Mesendoderm (in vitro differentiated cells): ENCODE measurements around the gene SP1.

Source experiments
- DNase-seq: peaks from one replicate; pipeline ENCODE4 v3.0.0; 2013
- H2AK5ac ChIP-seq: 2 replicates; pipeline ENCODE4 v1.6.1; 2013; ENCODE audit warnings: low read length, inconsistent platforms
- H2BK120ac ChIP-seq: 2 replicates; pipeline ENCODE4 v1.6.1; 2013; ENCODE audit warnings: low read depth, mild to moderate bottlenecking, low read length, moderate library complexity, mixed read lengths
- H2BK15ac ChIP-seq: replicated peaks from 2 replicates; pipeline ENCODE4 v1.6.1; 2013; ENCODE audit warnings: low read depth, mild to moderate bottlenecking, moderate library complexity
- H2BK5ac ChIP-seq: 2 replicates; pipeline ENCODE4 v1.6.1; 2013; ENCODE audit warnings: low read length, inconsistent platforms
- H3K18ac ChIP-seq: 2 replicates; pipeline ENCODE4 v1.6.1; 2013; ENCODE audit warnings: mild to moderate bottlenecking, low read length, mixed read lengths
- H3K23ac ChIP-seq: one replicate; pipeline ENCODE4 v1.6.1; 2013; ENCODE audit warnings: low read length
- H3K27ac ChIP-seq: 2 replicates; pipeline ENCODE4 v1.5.1; 2013; ENCODE audit warnings: low read depth, mild to moderate bottlenecking, inconsistent platforms, low read length, moderate library complexity
- H3K27me3 ChIP-seq: 2 replicates; pipeline ENCODE4 v1.6.1; 2013; ENCODE audit warnings: low read length, control low read depth, mild to moderate bottlenecking, inconsistent platforms; ENCODE audit not compliant: insufficient read depth, poor library complexity
- H3K36me3 ChIP-seq: 2 replicates; pipeline ENCODE4 v1.6.1; 2013; ENCODE audit warnings: low read length, inconsistent platforms; ENCODE audit not compliant: control insufficient read depth, insufficient read depth
- H3K4ac ChIP-seq: one replicate; pipeline ENCODE4 v1.6.1; 2013; ENCODE audit warnings: low read depth, mild to moderate bottlenecking, low read length, moderate library complexity
- H3K4me1 ChIP-seq: 2 replicates; pipeline ENCODE4 v1.6.1; 2013; ENCODE audit warnings: low read depth, low read length, inconsistent platforms; ENCODE audit not compliant: control insufficient read depth
- H3K4me2 ChIP-seq: 2 replicates; pipeline ENCODE4 v1.6.1; 2013; ENCODE audit warnings: low read length
- H3K4me3 ChIP-seq: 2 replicates; pipeline ENCODE4 v1.5.1; 2013; ENCODE audit warnings: mild to moderate bottlenecking, low read length
- H3K56ac ChIP-seq: one replicate; pipeline ENCODE4 v1.6.1; 2013; ENCODE audit warnings: low read length
- H3K79me1 ChIP-seq: 2 replicates; pipeline ENCODE4 v1.6.1; 2013; ENCODE audit warnings: low read length, inconsistent platforms
- H3K79me2 ChIP-seq: 2 replicates; pipeline ENCODE4 v1.6.1; 2013; ENCODE audit warnings: mild to moderate bottlenecking, low read length; ENCODE audit not compliant: control insufficient read depth, insufficient read depth
- H3K9ac ChIP-seq: 2 replicates; pipeline ENCODE4 v1.6.1; 2013; ENCODE audit warnings: low read length, inconsistent platforms
- H4K5ac ChIP-seq: one replicate; pipeline ENCODE4 v1.6.1; 2013; ENCODE audit warnings: low read length
- H4K8ac ChIP-seq: one replicate; pipeline ENCODE4 v1.6.1; 2013; ENCODE audit warnings: low read depth, mild to moderate bottlenecking, control low read depth, low read length, moderate library complexity
- WGBS: extraction: QIAGEN DNeasy Blood & Tissue Kit; methylation state at CpG from one replicate; pipeline ENCODE4 v1.1.7; 2013; ENCODE audit warnings: low lambda C conversion rate, missing lambda C conversion rate; ENCODE audit not compliant: insufficient coverage; ENCODE audit errors: extremely low coverage; 5-methylcytosine and 5-hydroxymethylcytosine counted together

SP1 gene

DNA sequence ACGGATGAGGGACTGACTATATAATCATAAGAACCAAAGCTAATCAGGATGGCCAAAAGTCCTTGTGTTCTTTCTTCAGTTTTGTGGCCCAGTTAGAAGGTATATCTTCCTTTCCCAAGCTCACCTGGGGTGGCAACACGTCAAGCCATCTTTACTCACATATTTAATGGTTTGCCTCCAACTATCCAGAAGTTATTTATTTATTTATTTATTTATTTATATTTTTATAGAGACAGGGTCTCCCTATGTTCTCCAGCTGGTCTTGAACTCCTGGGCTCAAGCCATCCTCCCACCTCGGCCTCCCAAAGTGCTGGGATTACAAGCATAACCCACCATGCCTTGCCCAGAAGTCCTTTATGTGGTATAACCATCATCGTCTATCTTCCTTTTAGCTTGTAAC is 32.1 kb upstream of the SP1 start:
- no peak overlapping the region for H3K27ac ChIP-seq
- H2BK5ac ChIP-seq = no peak overlapping the region
- H3K36me3 ChIP-seq = no peaks in the 10 kb centered on the region
- H3K79me1 ChIP-seq = no peaks in the 10 kb centered on the region
- no peak overlapping the region for H3K18ac ChIP-seq
- no peak for DNase-seq
- no peak overlapping the region for H3K23ac ChIP-seq
- no peak overlapping the region for H3K56ac ChIP-seq
- no CpG with 5 or more reads among the region's 4 CpGs for WGBS
- H2BK15ac ChIP-seq = no peak overlapping the region
- H3K4me1 ChIP-seq = peaks cover 11% of the 10 kb centered on the region
- H3K79me2 ChIP-seq = no peaks in the 10 kb centered on the region
- H3K4ac ChIP-seq = no peak overlapping the region
- H2BK120ac ChIP-seq = no peak overlapping the region
- H4K8ac ChIP-seq = no peak overlapping the region
- no peak overlapping the region for H3K4me3 ChIP-seq
- no peaks in the 10 kb centered on the region for H3K27me3 ChIP-seq
- H4K5ac ChIP-seq = no peak overlapping the region
- no peak overlapping the region for H3K4me2 ChIP-seq
- H2AK5ac ChIP-seq = no peak overlapping the region
- H3K9ac ChIP-seq = no peak overlapping the region

DNA sequence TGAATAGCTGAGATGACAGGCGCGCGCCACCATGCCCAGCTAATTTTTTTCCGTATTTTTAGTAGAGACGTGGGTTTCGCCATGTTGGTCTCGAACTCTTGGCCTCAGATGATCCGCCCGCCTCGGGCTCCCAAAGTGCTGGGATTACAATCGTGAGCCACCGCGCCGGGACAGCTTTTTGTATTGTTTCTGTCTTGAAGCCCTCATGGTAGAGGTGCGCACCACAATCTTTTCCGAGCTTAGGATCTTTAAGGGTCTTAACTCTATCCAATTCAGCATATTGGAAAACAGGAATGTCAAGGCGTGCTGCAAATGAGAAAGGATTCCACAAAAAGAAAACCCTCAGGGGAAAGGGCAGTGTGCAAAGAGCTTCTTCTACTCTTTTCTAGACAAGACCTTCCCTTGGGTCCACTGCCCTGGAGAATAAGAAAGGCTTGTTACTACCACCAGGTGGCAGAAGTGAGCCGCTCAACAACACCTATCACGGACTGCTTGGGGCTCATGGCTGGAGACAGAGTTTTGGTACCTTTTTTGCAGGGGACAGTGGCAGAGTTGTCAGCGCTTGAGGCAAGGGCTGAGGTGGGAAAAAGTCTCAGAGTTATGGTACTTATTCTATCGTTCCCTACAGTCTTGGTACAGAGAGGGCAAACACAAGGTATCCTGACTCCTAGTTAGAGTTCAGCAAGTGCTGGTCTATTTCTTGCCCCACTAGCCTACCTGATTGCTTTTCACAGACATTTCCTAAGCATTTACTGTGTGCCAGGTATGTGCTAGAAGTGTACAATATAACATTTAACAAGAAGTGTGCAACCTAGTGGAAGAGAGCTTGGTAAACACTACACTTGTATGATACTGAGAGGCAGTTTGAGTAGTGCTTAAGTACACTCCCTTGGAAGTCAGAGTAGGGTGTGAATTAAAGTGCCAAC is 27.4 kb upstream of the SP1 start:
- DNase-seq = peak; percentile 94
- H2BK120ac ChIP-seq = no peak overlapping the region
- no CpG with 5 or more reads among the region's 21 CpGs for WGBS
- no peak overlapping the region for H4K8ac ChIP-seq
- H3K79me1 ChIP-seq = no peaks in the 10 kb centered on the region
- no peaks in the 10 kb centered on the region for H3K27me3 ChIP-seq
- H3K9ac ChIP-seq = no peak overlapping the region
- H3K79me2 ChIP-seq = no peaks in the 10 kb centered on the region
- H3K23ac ChIP-seq = no peak overlapping the region
- no peak overlapping the region for H3K18ac ChIP-seq
- no peak overlapping the region for H2BK15ac ChIP-seq
- peak overlapping the region; percentile 12 for H3K56ac ChIP-seq
- no peak overlapping the region for H3K4me3 ChIP-seq
- H3K4me1 ChIP-seq = no peaks in the 10 kb centered on the region
- no peaks in the 10 kb centered on the region for H3K36me3 ChIP-seq
- H3K4ac ChIP-seq = no peak overlapping the region
- H2AK5ac ChIP-seq = no peak overlapping the region
- no peak overlapping the region for H3K27ac ChIP-seq
- H4K5ac ChIP-seq = no peak overlapping the region
- H3K4me2 ChIP-seq = no peak overlapping the region
- H2BK5ac ChIP-seq = no peak overlapping the region

DNA sequence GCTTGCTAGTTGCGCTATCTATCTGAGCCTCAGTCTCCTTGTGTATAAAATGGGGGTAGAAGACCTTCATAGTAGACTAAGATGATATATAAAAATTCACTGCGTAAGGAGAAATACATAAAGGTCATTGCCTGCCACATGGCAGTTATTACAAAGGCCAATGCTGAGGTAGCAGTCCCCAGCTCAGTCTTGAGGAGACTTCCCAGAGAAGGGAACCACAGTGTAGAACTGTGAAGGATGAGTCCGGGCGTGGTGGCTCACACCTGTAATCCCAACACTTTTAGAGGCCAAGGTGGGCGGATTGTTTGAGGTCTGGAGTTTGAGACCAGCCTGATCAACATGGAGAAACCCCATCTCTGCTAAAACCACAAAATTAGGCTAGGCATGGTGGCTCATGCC is 26.7 kb upstream of the SP1 start:
- Histone ChIP-seq H2BK15ac (no peak overlapping the region), H4K8ac (no peak overlapping the region), H3K36me3 (no peaks in the 10 kb centered on the region), H3K79me1 (no peaks in the 10 kb centered on the region), H3K27me3 (no peaks in the 10 kb centered on the region), H4K5ac (no peak overlapping the region), H3K18ac (no peak overlapping the region), H3K27ac (no peak overlapping the region), H3K4me2 (no peak overlapping the region), H2BK5ac (no peak overlapping the region), H3K23ac (no peak overlapping the region), H3K56ac (no peak overlapping the region), H3K4me3 (no peak overlapping the region), H3K9ac (no peak overlapping the region), H3K79me2 (no peaks in the 10 kb centered on the region), H2BK120ac (no peak overlapping the region), H3K4ac (no peak overlapping the region), H3K4me1 (no peaks in the 10 kb centered on the region), H2AK5ac (no peak overlapping the region)
- WGBS = no CpG with 5 or more reads among the region's 5 CpGs
- no peak for DNase-seq

DNA sequence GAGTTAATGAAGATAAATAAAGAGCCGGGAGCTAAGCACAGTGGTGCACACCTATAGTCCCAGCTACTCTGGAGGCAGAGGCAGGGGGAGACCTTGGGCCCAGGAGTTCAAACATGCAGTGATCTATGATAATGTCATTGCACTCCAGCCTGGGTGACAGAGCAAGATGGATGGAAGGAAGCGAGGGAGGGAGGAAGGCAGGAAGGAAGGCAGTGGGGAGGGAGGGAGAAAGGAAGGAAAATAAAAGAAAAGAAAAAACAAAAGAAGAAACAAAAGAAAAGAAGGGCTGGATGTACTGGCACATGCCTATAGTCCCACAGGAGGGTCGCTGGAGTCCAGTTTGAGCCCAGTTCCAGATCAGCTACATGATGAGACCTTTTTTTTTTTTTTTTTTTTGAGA is 24.9 kb upstream of the SP1 start:
- no peak overlapping the region for H3K27ac ChIP-seq
- no peak overlapping the region for H3K9ac ChIP-seq
- DNase-seq = no peak
- no peaks in the 10 kb centered on the region for H3K4me1 ChIP-seq
- H2AK5ac ChIP-seq = no peak overlapping the region
- H3K79me1 ChIP-seq = no peaks in the 10 kb centered on the region
- H4K8ac ChIP-seq = no peak overlapping the region
- WGBS = no CpG with 5 or more reads among the region's 3 CpGs
- no peaks in the 10 kb centered on the region for H3K79me2 ChIP-seq
- H3K23ac ChIP-seq = no peak overlapping the region
- no peaks in the 10 kb centered on the region for H3K27me3 ChIP-seq
- H3K56ac ChIP-seq = no peak overlapping the region
- no peak overlapping the region for H4K5ac ChIP-seq
- no peaks in the 10 kb centered on the region for H3K36me3 ChIP-seq
- no peak overlapping the region for H2BK15ac ChIP-seq
- no peak overlapping the region for H2BK5ac ChIP-seq
- no peak overlapping the region for H3K4ac ChIP-seq
- no peak overlapping the region for H3K18ac ChIP-seq
- no peak overlapping the region for H3K4me3 ChIP-seq
- no peak overlapping the region for H3K4me2 ChIP-seq
- H2BK120ac ChIP-seq = no peak overlapping the region

DNA sequence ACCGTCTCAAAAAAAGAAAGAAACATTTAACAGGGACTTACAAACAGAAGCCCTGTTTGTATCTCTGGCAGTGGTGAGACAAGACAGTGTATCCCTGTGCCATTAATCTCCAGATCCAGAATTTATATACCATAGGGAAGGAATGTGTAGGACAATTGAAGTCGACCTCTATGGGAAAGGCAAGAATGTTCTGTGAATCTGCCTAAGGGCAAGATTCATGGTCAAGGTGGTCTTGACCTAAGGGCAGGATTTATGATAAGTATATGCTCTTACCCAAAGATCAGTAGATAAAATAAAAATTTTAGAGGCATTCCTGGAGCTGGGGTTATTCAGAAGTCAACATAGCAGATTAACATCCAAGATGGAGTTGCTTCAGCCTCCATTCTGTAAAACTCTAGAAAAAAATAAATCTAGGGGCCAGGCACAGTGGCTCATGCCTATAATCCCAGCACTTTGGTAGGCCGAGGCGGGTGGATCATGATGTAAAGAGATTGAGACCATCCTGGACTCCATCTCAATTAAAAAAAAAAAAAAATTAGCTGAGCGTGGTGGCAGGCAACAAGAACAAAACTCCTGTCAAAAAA is 21.0 kb upstream of the SP1 start:
- Histone ChIP-seq H2BK5ac (no peak overlapping the region), H3K18ac (no peak overlapping the region), H3K4me3 (no peak overlapping the region), H3K79me1 (no peaks in the 10 kb centered on the region), H3K56ac (no peak overlapping the region), H4K8ac (no peak overlapping the region), H3K23ac (no peak overlapping the region), H3K4me2 (no peak overlapping the region), H3K4ac (no peak overlapping the region), H2BK15ac (no peak overlapping the region), H3K4me1 (no peaks in the 10 kb centered on the region), H3K36me3 (no peaks in the 10 kb centered on the region), H3K9ac (no peak overlapping the region), H4K5ac (no peak overlapping the region), H3K79me2 (no peaks in the 10 kb centered on the region), H2BK120ac (no peak overlapping the region), H3K27me3 (no peaks in the 10 kb centered on the region), H3K27ac (no peak overlapping the region), H2AK5ac (no peak overlapping the region)
- WGBS = no CpG with 5 or more reads among the region's 5 CpGs
- DNase-seq = no peak
